SK-N-SH (cell line): ENCODE measurements around the gene CCDC13. TPM values are rescaled to one million over a fixed set of nuclear protein-coding genes. Genes with fewer than 3 reads are reported as not detected.

ENCODE experiments used
- CTCF ChIA-PET: fragments of 300-600, 350-600 bp; formaldehyde crosslinking; extraction: SDS; loops from one replicate; lab custom pipeline; 2021; lab: Yijun Ruan, JAX
- POLR2A ChIA-PET: fragments of 350-600 bp; sonication (Branson Sonifier 250); formaldehyde crosslinking; extraction: SDS; loops from one replicate; lab custom pipeline; 2020; ENCODE audit warnings: antibody characterized with exemption, inconsistent platforms; lab: Yijun Ruan, JAX
- DNase-seq: peaks from one replicate; pipeline ENCODE4 v3.0.0; 2012
- H2AFZ ChIP-seq: fragments of 200-600 bp; sonication (generic); 2 replicates; pipeline ENCODE4 v1.8.1; 2016; ENCODE audit warnings: antibody characterized with exemption, mild to moderate bottlenecking, low read depth
- H3F3A ChIP-seq: fragments of 200-600 bp; sonication (generic); replicated peaks from 2 replicates; pipeline ENCODE3; 2016; ENCODE audit warnings: antibody characterized with exemption, mild to moderate bottlenecking; ENCODE audit not compliant: insufficient read depth
- H3K27ac ChIP-seq, 2 experiments: fragments of 200-500 bp in 1 of 2; fragments of 200-600 bp in 1 of 2; sonication (Bioruptor generic) in 1 of 2; sonication (generic), shearing (Covaris generic) in 1 of 2; 2 replicates each; pipeline versions ENCODE4 v1.5.1 to v1.6.1; 2014 to 2016; ENCODE audit warnings: low read depth in 2 of 2, inconsistent platforms in 1 of 2, low read length in 1 of 2, mild to moderate bottlenecking in 1 of 2, mixed read lengths in 1 of 2
- H3K27me3 ChIP-seq: fragments of 200-600 bp; sonication (generic), shearing (Covaris generic); 2 replicates; pipeline ENCODE4 v1.6.1; 2016; ENCODE audit warnings: mixed run types; ENCODE audit not compliant: insufficient read depth
- H3K36me3 ChIP-seq, 2 experiments: fragments of 200-500 bp in 1 of 2; fragments of 200-600 bp in 1 of 2; sonication (Bioruptor generic) in 1 of 2; sonication (generic) in 1 of 2; replicated peaks in 1 of 2; 2 replicates each; pipeline versions ENCODE3 to v1.5.1; 2014 to 2016; ENCODE audit warnings: low read length in 1 of 2, mild to moderate bottlenecking in 1 of 2; ENCODE audit not compliant: insufficient read depth in 2 of 2, control insufficient read depth in 1 of 2
- H3K4me1 ChIP-seq, 2 experiments: fragments of 200-500 bp in 1 of 2; fragments of 200-600 bp in 1 of 2; sonication (Bioruptor generic) in 1 of 2; sonication (generic), shearing (Covaris generic) in 1 of 2; 2 replicates each; pipeline versions ENCODE4 v1.5.1 to v1.6.1; 2014 to 2016; ENCODE audit warnings: low read depth in 1 of 2, low read length in 1 of 2, mixed run types in 1 of 2; ENCODE audit not compliant: insufficient read depth in 2 of 2, control insufficient read depth in 1 of 2
- H3K4me2 ChIP-seq: fragments of 200-600 bp; sonication (generic), shearing (Covaris generic); 2 replicates; pipeline ENCODE4 v1.6.1; 2017; ENCODE audit warnings: mixed run types
- H3K4me3 ChIP-seq, 2 experiments: fragments of 200-500 bp in 1 of 2; fragments of 200-600 bp in 1 of 2; sonication (Bioruptor generic) in 1 of 2; sonication (generic), shearing (Covaris generic) in 1 of 2; 2 replicates each; pipeline versions ENCODE4 v1.5.1 to v1.8.1; 2014 to 2016; ENCODE audit warnings: low read depth in 2 of 2, inconsistent platforms in 1 of 2, low read length in 1 of 2, mild to moderate bottlenecking in 1 of 2, mixed read lengths in 1 of 2, moderate library complexity in 1 of 2
- H3K79me2 ChIP-seq: fragments of 200-600 bp; sonication (generic); 2 replicates; pipeline ENCODE4 v1.8.1; 2017; ENCODE audit warnings: mild to moderate bottlenecking; ENCODE audit not compliant: insufficient read depth
- H3K9ac ChIP-seq: fragments of 200-600 bp; sonication (generic); 2 replicates; pipeline ENCODE4 v1.6.1; 2017; ENCODE audit warnings: mixed run types
- H3K9me2 ChIP-seq: fragments of 200-600 bp; sonication (generic); 2 replicates; pipeline ENCODE4 v1.6.1; 2017; ENCODE audit warnings: mixed run types
- H3K9me3 ChIP-seq: fragments of 200-600 bp; sonication (generic); 2 replicates; pipeline ENCODE4 v1.6.1; 2017; ENCODE audit warnings: mixed run types, mild to moderate bottlenecking, moderate library complexity
- H4K20me1 ChIP-seq: fragments of 200-600 bp; sonication (generic); 2 replicates; pipeline ENCODE4 v1.6.1; 2017; ENCODE audit warnings: mild to moderate bottlenecking, mixed run types; ENCODE audit not compliant: insufficient read depth
- CTCF ChIP-seq: fragments of 200-600 bp; sonication (generic); IDR thresholded peaks from 2 replicates; pipeline ENCODE4 v1.6.1; 2017; ENCODE audit warnings: antibody characterized with exemption, mild to moderate bottlenecking, moderate library complexity
- EP300 ChIP-seq, 2 experiments: IDR thresholded peaks; 2 replicates each; pipeline versions ENCODE4 v1.4.0 to v1.6.1; 2012; ENCODE audit warnings: borderline replicate concordance in 1 of 2, low read depth in 1 of 2, low read length in 1 of 2
- GABPA ChIP-seq: IDR thresholded peaks from 2 replicates; pipeline ENCODE4 v1.4.0; 2012; ENCODE audit warnings: low read depth, mild to moderate bottlenecking
- GATA2 ChIP-seq: sonication (generic); formaldehyde crosslinking; IDR thresholded peaks from 2 replicates; pipeline ENCODE4 v1.5.0; 2020; ENCODE audit warnings: mild to moderate bottlenecking, missing genetic modification reagents
- IRF3 ChIP-seq: fragments of 150-350 bp; IDR thresholded peaks from 2 replicates; pipeline ENCODE4 v1.6.1; 2016; ENCODE audit warnings: mild to moderate bottlenecking, low read depth, low read length
- JUND ChIP-seq: IDR thresholded peaks from 2 replicates; pipeline ENCODE4 v1.4.0; 2012
- MEF2A ChIP-seq: IDR thresholded peaks from 2 replicates; pipeline ENCODE4 v1.4.0; 2012; ENCODE audit warnings: low read depth, borderline replicate concordance
- PBX3 ChIP-seq: IDR thresholded peaks from 2 replicates; pipeline ENCODE4; 2012
- RCOR1 ChIP-seq: fragments of 150-350 bp; IDR thresholded peaks from 2 replicates; pipeline ENCODE4 v1.6.1; 2017; ENCODE audit warnings: antibody characterized with exemption, low read length
- REST ChIP-seq: IDR thresholded peaks from 2 replicates; pipeline ENCODE4 v1.6.1; 2012; ENCODE audit warnings: mild to moderate bottlenecking, low read depth, low read length, moderate library complexity
- RFX5 ChIP-seq: IDR thresholded peaks from 2 replicates; pipeline ENCODE4 v1.6.1; 2012; ENCODE audit warnings: mild to moderate bottlenecking, improper control_type of control experiment, low read length
- RXRA ChIP-seq: IDR thresholded peaks from 2 replicates; pipeline ENCODE4 v1.4.0; 2012; ENCODE audit warnings: low read depth, mild to moderate bottlenecking, borderline replicate concordance
- SIN3A ChIP-seq: IDR thresholded peaks from 2 replicates; pipeline ENCODE4 v1.6.1; 2012; ENCODE audit warnings: low read depth, mild to moderate bottlenecking, low read length, moderate library complexity, borderline replicate concordance
- SMC3 ChIP-seq: IDR thresholded peaks from 2 replicates; pipeline ENCODE4 v1.6.1; 2012; ENCODE audit warnings: low read depth, low read length, improper control_type of control experiment
- TAF1 ChIP-seq: IDR thresholded peaks from 2 replicates; pipeline ENCODE4 v1.6.1; 2012; ENCODE audit warnings: low read depth, mild to moderate bottlenecking, low read length, moderate library complexity, borderline replicate concordance
- TCF12 ChIP-seq: IDR thresholded peaks from 2 replicates; pipeline ENCODE4 v1.4.0; 2012
- USF1 ChIP-seq: IDR thresholded peaks from 2 replicates; pipeline ENCODE4 v1.4.0; 2012; ENCODE audit warnings: low read depth, borderline replicate concordance
- ZBTB33 ChIP-seq: IDR thresholded peaks from 2 replicates; pipeline ENCODE4 v1.4.0; 2012; ENCODE audit warnings: low read depth, borderline replicate concordance
- WGBS: methylation state at CpG from one replicate; pipeline ENCODE4 v1.1.6; 2017; ENCODE audit warnings: low lambda C conversion rate; 5-methylcytosine and 5-hydroxymethylcytosine counted together
- polyA plus RNA-seq, 3 experiments: library from polyadenylated mRNA; depleted of rRNA; stranded (reverse); fragments of >200 nt; gene quantifications; 2 replicates each; pipeline ENCODE4 v1.2.3, GENCODE V29; 2012

The CCDC13 gene
- polyA plus RNA-seq, 1 of the 3 experiments (the other 2 are of a cell fraction), result 0.66 TPM

- Histone ChIP-seq H3K36me3 (no peaks in the 10 kb centered on the region), H3K9me2 (no peaks in the 10 kb centered on the region), H3K79me2 (no peaks in the 10 kb centered on the region), H3K9ac (no peak overlapping the region), H3K4me2 (no peak overlapping the region), H3K27ac (no peak overlapping the region), H4K20me1 (no peaks in the 10 kb centered on the region), H3K4me3 (no peak overlapping the region), H3F3A (no peaks in the 10 kb centered on the region), H3K4me1 (peaks cover 0 to 4% of the 10 kb centered on the region in 2 experiments; a peak in 1 of 4 replicates), H2AFZ (no peak overlapping the region), H3K27me3 (no peaks in the 10 kb centered on the region), H3K9me3 (no peaks in the 10 kb centered on the region)
- TF ChIP-seq CTCF, result no peak
- TF ChIP-seq SMC3, result no peak
- no peak for TF ChIP-seq GATA2 (CRISPR knock-in tag)
- TF ChIP-seq REST, result no peak
- no peak for TF ChIP-seq RFX5
- no peak for TF ChIP-seq TCF12
- no peak for TF ChIP-seq EP300 (IDR thresholded peaks at IDR 0.05; ENCODE audit: borderline replicate concordance in 1 of 2, low read depth in 1 of 2, low read length in 1 of 2)
- no peak for TF ChIP-seq JUND
- TF ChIP-seq RXRA, result no peak
- TF ChIP-seq IRF3, result no peak
- no peak for TF ChIP-seq ZBTB33
- no peak for TF ChIP-seq USF1
- TF ChIP-seq PBX3, result no peak
- no peak for TF ChIP-seq RCOR1
- TF ChIP-seq SIN3A, result no peak
- TF ChIP-seq GABPA, result no peak
- no peak for TF ChIP-seq TAF1
- no peak for TF ChIP-seq MEF2A
- POLR2A ChIA-PET, result no interaction called here
- DNase-seq, result no peak
- 77% methylated on average over 8 of the region's 8 CpGs for WGBS
- CTCF ChIA-PET, result interaction anchor here (1.3 to 1.8 kb wide), 3 partner anchors 9 to 85 kb away, joined by 3 to 11 read pairs (median 3); no protein-coding TSS in a partner anchor
Measured at GRCh38 chr3:42735019-42735418, 38.0 kb downstream of the CCDC13 start.
